AG04450 (cell line): Measurements from ENCODE around the gene SBK2. TPM values are rescaled to one million over a fixed set of nuclear protein-coding genes. Genes with fewer than 3 reads are reported as not detected.
"Not testable (repeated sequence)": the region's sequence is repeated elsewhere in the genome, so short reads cannot be mapped to it uniquely, and the experiment has no call there.

Experiments
- CTCF ChIA-PET: fragments of 300-600, 350-600 bp; formaldehyde crosslinking; extraction: SDS; loops from one replicate; lab custom pipeline; 2022; ENCODE audit warnings: antibody characterized with exemption, inconsistent platforms; lab: Charles Lee
- POLR2A ChIA-PET: fragments of 350-600 bp; formaldehyde crosslinking; extraction: SDS; loops from one replicate; lab custom pipeline; 2021; ENCODE audit warnings: antibody characterized with exemption, inconsistent platforms; lab: Yijun Ruan, JAX
- DNase-seq: peaks from one replicate; pipeline ENCODE4 v3.0.0-alpha.2; 2011; ENCODE audit warnings: low read depth, low spot score
- H3K27ac ChIP-seq: one replicate; pipeline ENCODE4 v1.5.1; 2012; ENCODE audit warnings: low read depth, low read length, control low read depth
- H3K27me3 ChIP-seq: one replicate; pipeline ENCODE4 v1.6.0; 2012; ENCODE audit warnings: low read length; ENCODE audit not compliant: control insufficient read depth, insufficient read depth
- H3K4me3 ChIP-seq: 2 replicates; pipeline ENCODE4 v1.5.1; 2011; ENCODE audit warnings: mild to moderate bottlenecking, low read depth, low read length, control low read depth
- H3K9me3 ChIP-seq: 2 replicates; pipeline ENCODE4 v1.5.1; 2012; ENCODE audit warnings: low read length; ENCODE audit not compliant: control insufficient read depth, insufficient read depth
- polyA plus RNA-seq: library from polyadenylated mRNA; depleted of rRNA; stranded (reverse); fragments of >200 nt; gene quantifications from 2 replicates; pipeline ENCODE4 v1.2.3, GENCODE V29; 2011
- TF ChIP-seq, protein P1 (sequence below): IDR thresholded peaks from 2 replicates; pipeline ENCODE4 v1.5.1; 2011; ENCODE audit warnings: low read depth, low read length, control low read depth, inconsistent platforms

The SBK2 gene
- polyA plus RNA-seq, 1 experiment: 0.10 TPM

GRCh38 chr19:55536366-55536765 is 567 bp downstream of the SBK2 start:
- TF ChIP-seq, protein P1, sequence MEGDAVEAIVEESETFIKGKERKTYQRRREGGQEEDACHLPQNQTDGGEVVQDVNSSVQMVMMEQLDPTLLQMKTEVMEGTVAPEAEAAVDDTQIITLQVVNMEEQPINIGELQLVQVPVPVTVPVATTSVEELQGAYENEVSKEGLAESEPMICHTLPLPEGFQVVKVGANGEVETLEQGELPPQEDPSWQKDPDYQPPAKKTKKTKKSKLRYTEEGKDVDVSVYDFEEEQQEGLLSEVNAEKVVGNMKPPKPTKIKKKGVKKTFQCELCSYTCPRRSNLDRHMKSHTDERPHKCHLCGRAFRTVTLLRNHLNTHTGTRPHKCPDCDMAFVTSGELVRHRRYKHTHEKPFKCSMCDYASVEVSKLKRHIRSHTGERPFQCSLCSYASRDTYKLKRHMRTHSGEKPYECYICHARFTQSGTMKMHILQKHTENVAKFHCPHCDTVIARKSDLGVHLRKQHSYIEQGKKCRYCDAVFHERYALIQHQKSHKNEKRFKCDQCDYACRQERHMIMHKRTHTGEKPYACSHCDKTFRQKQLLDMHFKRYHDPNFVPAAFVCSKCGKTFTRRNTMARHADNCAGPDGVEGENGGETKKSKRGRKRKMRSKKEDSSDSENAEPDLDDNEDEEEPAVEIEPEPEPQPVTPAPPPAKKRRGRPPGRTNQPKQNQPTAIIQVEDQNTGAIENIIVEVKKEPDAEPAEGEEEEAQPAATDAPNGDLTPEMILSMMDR: no peak
- ChIA-PET POLR2A (no interaction called here), CTCF (interaction anchor here (0.7 to 2.3 kb wide), 3 partner anchors 32 to 95 kb away, joined by 4 to 5 read pairs (median 4); no protein-coding TSS in a partner anchor)
- H3K27me3 ChIP-seq: no peaks in the 10 kb centered on the region
- H3K4me3 ChIP-seq: no peak overlapping the region
- DNase-seq: no peak
- peaks cover 4% of the 10 kb centered on the region; the same call in 1 of the 2 replicates for H3K9me3 ChIP-seq
- no peak overlapping the region for H3K27ac ChIP-seq

DNA sequence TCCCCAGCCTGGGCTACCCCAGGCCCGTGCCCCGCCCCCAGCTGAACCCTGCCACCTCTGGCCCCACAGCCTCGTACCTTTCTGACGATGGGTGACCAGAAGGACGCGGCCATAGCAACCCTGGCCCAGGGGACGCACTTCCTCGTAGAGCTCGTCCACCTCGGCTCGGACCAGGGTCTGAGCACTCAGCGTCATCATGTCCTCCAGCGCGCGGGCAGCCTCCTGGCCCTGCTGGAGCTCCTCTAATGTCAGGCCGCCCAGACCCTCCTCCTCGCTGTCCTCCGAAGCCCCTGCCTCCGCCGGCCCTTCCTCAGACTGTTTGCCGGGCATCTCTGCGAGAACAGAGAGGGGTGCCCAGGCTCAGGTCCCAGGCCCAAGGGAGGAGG is 975 bp downstream of the SBK2 start:
- no peak for DNase-seq
- Histone ChIP-seq H3K4me3 (no peak overlapping the region), H3K27ac (no peak overlapping the region), H3K27me3 (no peaks in the 10 kb centered on the region), H3K9me3 (peaks cover under 1% of the 10 kb centered on the region; the same call in 1 of the 2 replicates)
- TF ChIP-seq, protein P1: no peak
- POLR2A ChIA-PET: no interaction called here
- CTCF ChIA-PET: interaction anchor here (0.6 to 2.3 kb wide), 4 partner anchors 31 to 96 kb away, joined by 3 to 5 read pairs (median 4); no protein-coding TSS in a partner anchor

DNA sequence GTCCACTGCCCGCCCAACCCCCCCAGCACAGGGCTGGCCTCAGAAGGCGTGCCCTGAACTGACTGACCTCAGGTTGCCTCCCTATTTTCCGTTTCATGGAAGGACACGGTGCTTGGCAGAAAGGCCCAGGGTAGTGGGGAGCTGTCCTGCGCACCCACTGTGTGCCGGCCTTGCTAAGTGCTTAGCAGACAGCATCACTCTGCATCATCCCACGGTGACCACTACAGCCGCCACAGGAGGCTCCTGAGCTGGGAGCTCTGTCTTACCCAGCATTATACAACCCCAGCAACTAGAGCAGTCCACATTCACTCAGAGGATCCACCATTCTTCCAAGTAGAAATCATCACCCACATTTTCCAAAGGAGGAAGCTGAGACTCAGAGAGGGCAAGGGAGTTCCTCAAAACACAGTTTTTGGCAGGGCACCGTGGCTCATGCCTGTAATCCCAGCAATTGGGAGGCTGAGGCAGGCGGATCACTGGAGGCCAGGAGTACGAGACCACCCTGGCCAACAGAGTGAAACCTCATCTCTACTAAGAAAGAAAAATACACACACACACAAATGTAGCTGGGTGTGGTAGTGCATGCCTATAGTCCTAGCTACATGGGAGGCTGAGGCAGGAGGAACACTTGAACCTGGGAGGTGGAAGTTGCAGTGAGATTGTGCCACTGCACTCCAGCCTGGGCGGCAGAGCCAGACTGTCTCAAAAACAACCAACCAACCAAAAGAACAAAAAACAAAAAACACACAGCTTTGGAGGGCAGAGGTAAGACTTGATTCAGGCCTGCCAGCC is 1.6 kb downstream of the SBK2 start:
- CTCF ChIA-PET: interaction anchor here (0.6 to 2.3 kb wide), 4 partner anchors 30 to 97 kb away, joined by 3 to 5 read pairs (median 4); no protein-coding TSS in a partner anchor
- POLR2A ChIA-PET: interaction anchor here (0.6 kb wide), 1 partner anchor 12 kb away, joined by 5 read pairs; no protein-coding TSS in a partner anchor
- Histone ChIP-seq H3K27ac (no peak overlapping the region), H3K4me3 (no peak overlapping the region), H3K9me3 (no peaks in the 10 kb centered on the region; the same call in 1 of the 2 replicates), H3K27me3 (no peaks in the 10 kb centered on the region)
- TF ChIP-seq, protein P1: no peak
- no peak for DNase-seq

DNA sequence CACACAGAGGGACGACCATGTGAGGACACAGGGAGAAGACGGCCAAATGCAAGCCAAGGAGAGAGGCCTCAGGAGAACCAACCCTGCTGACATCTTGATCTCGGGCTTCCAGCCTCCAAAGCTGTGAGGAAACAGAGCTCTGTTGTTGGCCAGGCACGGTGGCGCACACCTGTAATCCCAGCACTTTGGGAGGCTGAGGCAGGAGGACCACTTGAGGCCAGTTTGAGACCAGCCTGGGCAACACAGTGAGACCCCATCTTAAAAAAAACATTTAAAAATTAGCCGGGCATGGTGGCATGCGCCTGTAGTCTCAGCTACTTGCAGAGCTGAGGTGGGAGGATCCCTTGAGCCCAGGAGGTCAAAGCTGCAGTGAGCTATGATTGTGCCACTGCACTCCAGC is 2.7 kb downstream of the SBK2 start:
- DNase-seq, H3K27me3 ChIP-seq, H3K27ac ChIP-seq, H3K4me3 ChIP-seq, H3K9me3 ChIP-seq, POLR2A ChIA-PET: not testable (repeated sequence)
- CTCF ChIA-PET: interaction anchor here (0.6 to 2.3 kb wide), 2 partner anchors 66 to 98 kb away, joined by 3 to 5 read pairs; no protein-coding TSS in a partner anchor

GRCh38 chr19:55530996-55531395 is 5.9 kb downstream of the SBK2 start:
- Histone ChIP-seq H3K27ac (no peak overlapping the region), H3K9me3 (no peaks in the 10 kb centered on the region; the same call in 1 of the 2 replicates), H3K4me3 (no peak overlapping the region), H3K27me3 (no peaks in the 10 kb centered on the region)
- DNase-seq: no peak
- CTCF ChIA-PET: no interaction called here
- POLR2A ChIA-PET: no interaction called here
- TF ChIP-seq, protein P1: no peak
